GM19455 (cell line): Measurements from ENCODE around the gene RARS2.
A peak's percentile ranks its signal among the peaks of the same experiment; 100 is the strongest.
"Not testable (repeated sequence)": the region's sequence is repeated elsewhere in the genome, so short reads cannot be mapped to it uniquely, and the experiment has no call there.

Experiments
- ATAC-seq: cut with Tn5 transposase; IDR thresholded peaks from one replicate; pipeline ENCODE4 v1.9.1; 2021; ENCODE audit not compliant: unreplicated experiment

RARS2 gene

GRCh38 chr6:87589693-87590416 lies at the start of gene RARS2, which contains the start of gene ORC3:
RARS2 (minus strand) TSS chr6:87589987; CDS start chr6:87589957, 30 bp downstream.
ORC3 (plus strand) TSS chr6:87590135; CDS start chr6:87590169, 34 bp downstream.
- ATAC-seq: peak; percentile 100

- no peak for ATAC-seq
These were observed 49.6 kb upstream of the RARS2 start for GRCh38 chr6:87639373-87639772.

DNA sequence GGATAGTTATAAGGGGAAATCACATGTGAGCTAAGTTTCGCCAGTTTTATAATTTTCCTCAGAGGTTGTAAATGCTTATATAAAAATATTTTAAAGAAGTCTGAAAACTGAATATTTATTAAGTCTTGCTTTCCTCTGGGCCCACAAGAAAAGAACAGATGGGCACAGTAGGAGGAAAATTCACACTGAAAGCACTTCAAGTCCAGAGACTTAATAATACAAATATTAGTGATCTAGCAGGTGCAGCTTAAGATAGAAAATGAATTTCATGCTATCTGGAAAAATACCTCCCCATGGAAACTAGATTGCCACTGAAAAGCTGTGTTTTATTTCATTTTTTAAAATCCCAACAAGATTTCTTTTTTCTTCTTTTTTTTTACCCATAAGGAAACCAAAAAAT lies 47.3 kb upstream of the RARS2 start:
- no peak for ATAC-seq

DNA sequence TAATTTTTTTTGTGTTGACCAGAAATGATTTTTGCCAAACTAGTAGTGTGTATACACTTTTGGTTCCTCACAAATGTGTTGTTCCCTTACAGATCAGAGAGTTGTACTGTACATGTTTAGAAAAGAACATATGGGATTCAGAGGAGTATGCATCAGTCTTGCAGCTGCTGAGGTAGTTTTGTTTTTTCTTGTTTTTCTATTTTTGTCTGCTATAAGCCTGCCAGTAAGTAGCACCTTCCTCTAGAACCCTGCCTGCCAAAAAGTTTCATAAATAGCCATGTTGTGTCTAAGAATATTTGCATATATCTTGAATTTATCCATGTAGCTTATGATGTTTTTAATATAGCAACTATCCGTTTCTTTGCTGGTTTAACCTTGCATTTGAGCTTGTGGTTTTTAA lies 46.5 kb upstream of the RARS2 start:
- ATAC-seq: no peak

- no peak for ATAC-seq
These were observed 44.1 kb upstream of the RARS2 start for GRCh38 chr6:87633851-87634250.

GRCh38 chr6:87630746-87631145 lies 41.0 kb upstream of the RARS2 start:
- ATAC-seq: no peak

- no peak for ATAC-seq
These were observed 39.1 kb upstream of the RARS2 start for GRCh38 chr6:87628881-87629280.

GRCh38 chr6:87628424-87628823 lies 38.6 kb upstream of the RARS2 start:
- no peak for ATAC-seq

DNA sequence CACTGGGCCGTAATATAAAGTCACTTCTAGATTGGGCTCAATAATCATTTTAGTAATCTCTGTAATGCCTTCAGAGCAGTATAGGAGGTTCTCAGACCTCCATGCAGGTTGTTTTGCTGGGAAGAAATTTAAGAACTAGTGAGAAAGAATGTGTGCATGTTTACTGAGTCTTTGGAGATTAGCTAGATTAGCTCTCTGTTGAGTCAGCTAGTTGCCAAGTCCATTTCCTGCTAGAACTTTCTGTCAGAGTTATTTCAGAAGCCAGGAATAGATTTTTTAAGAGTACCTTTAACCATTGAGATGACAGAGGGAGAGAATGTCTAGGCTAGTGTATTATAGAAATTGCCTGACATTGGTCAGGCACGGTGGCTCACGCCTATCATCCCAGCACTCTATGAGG lies 33.5 kb upstream of the RARS2 start:
- no peak for ATAC-seq

GRCh38 chr6:87618531-87618930 lies 28.7 kb upstream of the RARS2 start:
- no peak for ATAC-seq

- ATAC-seq: no peak
These were observed 27.6 kb upstream of the RARS2 start for GRCh38 chr6:87617405-87617804.

GRCh38 chr6:87613018-87613417 lies 23.2 kb upstream of the RARS2 start:
- not testable (repeated sequence) for ATAC-seq

DNA sequence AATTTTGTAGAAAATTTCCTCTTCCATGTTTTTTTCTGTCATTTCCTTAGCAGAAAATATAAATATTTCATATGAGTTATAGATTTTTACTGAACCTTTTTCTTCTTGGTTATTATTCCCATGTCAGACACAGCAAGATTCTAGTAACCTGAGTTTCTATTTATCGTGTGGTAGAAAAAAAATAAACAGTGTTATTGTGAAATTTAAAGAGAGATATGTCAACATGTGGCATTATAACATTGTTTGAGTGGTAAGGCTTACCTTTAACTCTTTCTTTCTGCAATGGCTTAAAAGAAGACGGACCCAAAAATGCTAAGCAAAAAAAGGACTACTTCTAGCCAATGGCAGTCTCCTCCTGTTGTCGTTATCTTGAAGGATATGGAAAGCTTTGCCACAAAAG lies 19.0 kb upstream of the RARS2 start:
- no peak for ATAC-seq

DNA sequence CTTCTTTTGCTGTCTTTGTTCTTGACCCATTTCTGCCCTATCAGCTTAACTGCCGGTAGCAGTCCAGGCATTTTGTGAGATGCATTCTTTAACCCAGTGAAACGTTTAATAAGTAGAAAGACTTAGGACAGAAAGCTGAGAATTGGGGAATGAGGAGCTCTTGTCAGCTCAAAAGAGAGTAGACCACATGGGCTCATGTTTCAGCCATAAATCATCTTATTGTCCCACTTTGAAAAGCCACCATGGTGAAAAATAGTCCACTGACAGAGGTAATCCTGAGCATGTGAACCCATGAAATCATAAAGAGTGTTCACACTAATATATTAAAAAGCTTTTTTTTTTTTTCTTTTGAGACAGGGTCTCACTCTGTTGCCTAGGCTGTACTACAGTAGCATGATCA lies 16.4 kb upstream of the RARS2 start:
- ATAC-seq: no peak

GRCh38 chr6:87600576-87600975 lies 10.8 kb upstream of the RARS2 start:
- ATAC-seq: no peak

- ATAC-seq: no peak
These were observed 1.2 kb upstream of the RARS2 start for GRCh38 chr6:87590990-87591389.

DNA sequence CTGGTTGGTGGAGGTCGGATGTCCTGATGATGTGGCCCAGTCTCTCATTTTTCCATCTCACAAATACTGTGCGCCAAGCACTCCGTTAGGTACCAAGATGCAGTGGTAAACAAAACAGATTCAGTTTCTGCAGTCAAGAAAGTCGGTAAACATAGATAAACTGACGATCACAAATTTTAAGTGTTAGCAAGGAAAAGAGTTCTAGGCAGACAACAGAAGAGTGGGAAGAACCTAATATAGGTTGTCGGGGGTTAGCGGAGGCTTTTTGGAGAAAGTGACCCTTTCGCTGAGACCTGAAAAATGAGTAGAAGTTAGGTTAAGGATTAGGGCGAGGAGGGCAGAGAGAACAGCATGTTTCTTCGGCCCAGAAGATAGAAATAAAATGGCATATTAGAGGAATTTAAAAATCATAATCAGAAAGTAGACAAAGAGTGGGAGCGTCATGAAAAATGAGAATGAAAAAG lies 662 bp upstream of the RARS2 start:
- no peak for ATAC-seq

GRCh38 chr6:87588756-87589407 lies 905 bp downstream of the RARS2 start:
- no peak for ATAC-seq

- ATAC-seq: no peak
These were observed 3.3 kb downstream of the RARS2 start for GRCh38 chr6:87586371-87587077.

GRCh38 chr6:87583822-87584221 lies 6.0 kb downstream of the RARS2 start:
- no peak for ATAC-seq

DNA sequence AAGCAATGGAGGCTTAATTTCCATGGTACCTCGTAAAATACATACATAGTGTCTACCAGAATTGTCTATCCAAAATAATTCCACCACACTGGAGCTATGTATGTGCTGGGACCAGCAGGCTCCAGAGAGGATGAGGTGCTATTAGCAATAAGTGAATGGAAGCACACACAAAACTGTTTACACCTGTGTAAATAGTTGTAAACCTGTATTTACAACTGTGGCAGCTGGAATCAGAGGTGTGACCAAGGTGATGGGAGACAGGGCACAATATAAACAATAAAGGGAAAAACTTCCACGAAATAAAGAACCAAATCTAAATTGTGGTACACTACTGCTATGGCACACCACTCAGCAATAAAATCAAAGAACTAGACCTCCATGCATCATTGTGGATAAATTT lies 14.4 kb downstream of the RARS2 start:
- no peak for ATAC-seq

GRCh38 chr6:87574237-87574804 lies 15.5 kb downstream of the RARS2 start:
- ATAC-seq: no peak
